Measurements from ENCODE around the gene PRKN.

Gene PRKN

GRCh38 chr6:162069995-162070394 is 657.6 kb downstream of the PRKN start:
- in situ Hi-C loops (cut with MboI; ENCODE audit: low sequenced_read_pairs, unreplicated experiment), result no loop called here
- DNase-seq (ENCODE audit: low spot score), result no peak
- TF ChIP-seq, protein P1, sequence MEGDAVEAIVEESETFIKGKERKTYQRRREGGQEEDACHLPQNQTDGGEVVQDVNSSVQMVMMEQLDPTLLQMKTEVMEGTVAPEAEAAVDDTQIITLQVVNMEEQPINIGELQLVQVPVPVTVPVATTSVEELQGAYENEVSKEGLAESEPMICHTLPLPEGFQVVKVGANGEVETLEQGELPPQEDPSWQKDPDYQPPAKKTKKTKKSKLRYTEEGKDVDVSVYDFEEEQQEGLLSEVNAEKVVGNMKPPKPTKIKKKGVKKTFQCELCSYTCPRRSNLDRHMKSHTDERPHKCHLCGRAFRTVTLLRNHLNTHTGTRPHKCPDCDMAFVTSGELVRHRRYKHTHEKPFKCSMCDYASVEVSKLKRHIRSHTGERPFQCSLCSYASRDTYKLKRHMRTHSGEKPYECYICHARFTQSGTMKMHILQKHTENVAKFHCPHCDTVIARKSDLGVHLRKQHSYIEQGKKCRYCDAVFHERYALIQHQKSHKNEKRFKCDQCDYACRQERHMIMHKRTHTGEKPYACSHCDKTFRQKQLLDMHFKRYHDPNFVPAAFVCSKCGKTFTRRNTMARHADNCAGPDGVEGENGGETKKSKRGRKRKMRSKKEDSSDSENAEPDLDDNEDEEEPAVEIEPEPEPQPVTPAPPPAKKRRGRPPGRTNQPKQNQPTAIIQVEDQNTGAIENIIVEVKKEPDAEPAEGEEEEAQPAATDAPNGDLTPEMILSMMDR (IDR thresholded peaks at IDR 0.05; ENCODE audit: borderline replicate concordance, control extremely low read depth, extremely low read depth, insufficient read depth, missing control alignments), result no peak

- in situ Hi-C loops (cut with MboI; ENCODE audit: low sequenced_read_pairs, unreplicated experiment), result no loop called here
- TF ChIP-seq, protein P1 (IDR thresholded peaks at IDR 0.05; ENCODE audit: borderline replicate concordance, control extremely low read depth, extremely low read depth, insufficient read depth, missing control alignments), result no peak
- DNase-seq (ENCODE audit: low spot score), result no peak
Observed at GRCh38 chr6:162068340-162068739, 659.2 kb downstream of the PRKN start.

- in situ Hi-C loops (cut with MboI; ENCODE audit: low sequenced_read_pairs, unreplicated experiment), result no loop called here
- no peak for DNase-seq (ENCODE audit: low spot score)
- TF ChIP-seq, protein P1 (IDR thresholded peaks at IDR 0.05; ENCODE audit: borderline replicate concordance, control extremely low read depth, extremely low read depth, insufficient read depth, missing control alignments), result no peak
Observed at GRCh38 chr6:162063666-162064065, 663.9 kb downstream of the PRKN start.

GRCh38 chr6:162058281-162058875 is 669.2 kb downstream of the PRKN start:
- DNase-seq (ENCODE audit: low spot score), result no peak

GRCh38 chr6:162056745-162057144 is 670.8 kb downstream of the PRKN start:
- in situ Hi-C loops (cut with MboI; ENCODE audit: low sequenced_read_pairs, unreplicated experiment), result no loop called here
- TF ChIP-seq, protein P1 (IDR thresholded peaks at IDR 0.05; ENCODE audit: borderline replicate concordance, control extremely low read depth, extremely low read depth, insufficient read depth, missing control alignments), result no peak
- DNase-seq (ENCODE audit: low spot score), result no peak

More at GRCh38 chr6:162058281-162058875, 669.2 kb downstream of the PRKN start:
- in situ Hi-C loops (cut with MboI; ENCODE audit: low sequenced_read_pairs, unreplicated experiment), result no loop called here
- TF ChIP-seq, protein P1 (IDR thresholded peaks at IDR 0.05; ENCODE audit: borderline replicate concordance, control extremely low read depth, extremely low read depth, insufficient read depth, missing control alignments), result no peak

DNA sequence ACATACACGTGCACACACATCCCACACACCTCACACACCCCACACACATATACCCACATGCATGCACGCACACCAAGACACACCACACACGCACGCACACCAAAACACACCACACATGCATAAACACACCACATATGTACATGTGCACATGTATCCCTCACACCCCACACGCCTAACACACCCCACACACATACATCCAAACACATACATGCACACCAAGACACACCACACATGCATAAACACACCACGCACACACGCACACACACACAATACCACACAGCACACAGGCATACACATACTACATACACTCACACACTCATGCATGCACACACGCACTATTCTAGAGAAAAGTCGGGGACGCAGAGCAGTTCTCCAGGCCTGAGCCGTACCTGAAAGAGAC is 671.5 kb downstream of the PRKN start:
- no peak for DNase-seq (ENCODE audit: low spot score)
- TF ChIP-seq, protein P1 (IDR thresholded peaks at IDR 0.05; ENCODE audit: borderline replicate concordance, control extremely low read depth, extremely low read depth, insufficient read depth, missing control alignments), result no peak
- in situ Hi-C loops (cut with MboI; ENCODE audit: low sequenced_read_pairs, unreplicated experiment), result no loop called here

Measured in GM13976 (cell line).